Activated CD8-positive, alpha-beta T cell treated with anti-CD3 and anti-CD28 coated beads for 36 hours (primary cell): ENCODE data around the gene FYN. TPM values are rescaled to one million over a fixed set of nuclear protein-coding genes. Genes with fewer than 3 reads are reported as not detected.
A peak's percentile ranks its signal among the peaks of the same experiment; 100 is the strongest.
"Not testable (repeated sequence)": the region's sequence is repeated elsewhere in the genome, so short reads cannot be mapped to it uniquely, and the experiment has no call there.

Source experiments
- ATAC-seq: fragments of 200-7000 bp; cut with Tn5 transposase; one replicate; pipeline ENCODE4 v1.10.0; 2021; ENCODE audit warnings: mild to moderate bottlenecking, moderate library complexity
- CTCF ChIA-PET: fragments of 350-600 bp; sonication (Branson Sonifier 250); formaldehyde crosslinking; loops from one replicate; lab custom pipeline; 2021; ENCODE audit warnings: antibody characterized with exemption; lab: Charles Lee
- POLR2A ChIA-PET: fragments of 350-600 bp; sonication (Branson Sonifier 250); formaldehyde crosslinking; loops from one replicate; lab custom pipeline; 2021; ENCODE audit warnings: antibody characterized with exemption; lab: Charles Lee
- DNase-seq: peaks from one replicate; pipeline ENCODE4 v3.0.0-alpha.2; 2020
- H3K27ac Mint-ChIP-seq: one replicate; pipeline ENCODE4 v1.8.0; 2021; ENCODE audit warnings: mild to moderate bottlenecking, mixed read lengths
- H3K27me3 Mint-ChIP-seq: one replicate; pipeline ENCODE4 v1.8.0; 2021; ENCODE audit warnings: mixed read lengths
- H3K36me3 Mint-ChIP-seq: one replicate; pipeline ENCODE4 v1.8.0; 2021; ENCODE audit warnings: low read depth, mixed read lengths
- H3K4me1 Mint-ChIP-seq: one replicate; pipeline ENCODE4 v1.8.0; 2021; ENCODE audit warnings: low read depth, mixed read lengths
- H3K4me3 Mint-ChIP-seq: one replicate; pipeline ENCODE4 v1.8.0; 2021; ENCODE audit warnings: mild to moderate bottlenecking, moderate library complexity, mixed read lengths
- H3K9me3 Mint-ChIP-seq: one replicate; pipeline ENCODE4 v1.8.0; 2021; ENCODE audit warnings: mixed read lengths
- CTCF ChIP-seq: fragments of 200-600 bp; IDR thresholded peaks from one replicate; pipeline ENCODE4 v1.8.0; 2022; ENCODE audit warnings: antibody characterized with exemption, mild to moderate bottlenecking
- intact Hi-C: fragments of 100-400 bp; cut with micrococcal nuclease; formaldehyde crosslinking; loops from one replicate; pipeline ENCODE4 v1.10.0; 2022
- total RNA-seq, 2 experiments: library from RNA; stranded (reverse); gene quantifications; one replicate each; pipeline ENCODE4 v1.2.3, GENCODE V29; 2021

FYN gene
- total RNA-seq, 2 experiments from 2014 or later: 384 to 386 TPM

GRCh38 chr6:111837641-111838500 lies 35.4 kb downstream of the FYN start:
- Mint-ChIP-seq H3K27me3 (no peaks in the 10 kb centered on the region), H3K27ac (no peak overlapping the region), H3K9me3 (no peaks in the 10 kb centered on the region), H3K36me3 (peaks cover 63% of the 10 kb centered on the region), H3K4me3 (peak overlapping the region; percentile 67), H3K4me1 (peaks cover 73% of the 10 kb centered on the region)
- ATAC-seq: peak; percentile 77
- POLR2A ChIA-PET: interaction anchor here (0.6 to 1.3 kb wide), 18 partner anchors 8 to 160 kb away, joined by 3 to 11 read pairs (median 4); no protein-coding TSS in a partner anchor
- no peak for TF ChIP-seq CTCF
- CTCF ChIA-PET: interaction anchor here (1.3 kb wide), 1 partner anchor 14 kb away, joined by 7 read pairs; no protein-coding TSS in a partner anchor
- DNase-seq: peak; percentile 81
- intact Hi-C loops: loop anchor here (1.0 to 2.0 kb wide), 3 partner anchors 14 to 34 kb away; no protein-coding TSS in a partner anchor

- Mint-ChIP-seq H3K9me3 (no peaks in the 10 kb centered on the region), H3K36me3 (peaks cover 66% of the 10 kb centered on the region), H3K27ac (no peak overlapping the region), H3K4me1 (peaks cover 79% of the 10 kb centered on the region), H3K4me3 (peak overlapping the region; percentile 67), H3K27me3 (no peaks in the 10 kb centered on the region)
- CTCF ChIA-PET: interaction anchor here (1.3 kb wide), 1 partner anchor 13 kb away, joined by 7 read pairs; no protein-coding TSS in a partner anchor
- intact Hi-C loops: loop anchor here (1.0 kb wide), 2 partner anchors 13 to 33 kb away; no protein-coding TSS in a partner anchor
- DNase-seq: no peak
- TF ChIP-seq CTCF: no peak
- POLR2A ChIA-PET: interaction anchor here (0.9 to 1.3 kb wide), 9 partner anchors 9 to 161 kb away, joined by 3 to 11 read pairs (median 4); no protein-coding TSS in a partner anchor
- ATAC-seq: no peak
Observed at GRCh38 chr6:111837007-111837406, 36.2 kb downstream of the FYN start.

GRCh38 chr6:111835807-111836206 lies 37.4 kb downstream of the FYN start:
- H3K4me1 Mint-ChIP-seq: peaks cover 90% of the 10 kb centered on the region
- H3K27ac Mint-ChIP-seq: peak overlapping the region; percentile 89
- CTCF ChIA-PET: interaction anchor here (2.3 kb wide), 1 partner anchor 11 kb away, joined by 8 read pairs; no protein-coding TSS in a partner anchor
- no peaks in the 10 kb centered on the region for H3K27me3 Mint-ChIP-seq
- DNase-seq (no peak), ATAC-seq (no peak)
- POLR2A ChIA-PET: interaction anchor here (1.0 kb wide), 1 partner anchor 24 kb away, joined by 4 read pairs; no protein-coding TSS in a partner anchor
- peaks cover 72% of the 10 kb centered on the region for H3K36me3 Mint-ChIP-seq
- peak overlapping the region; percentile 67 for H3K4me3 Mint-ChIP-seq
- intact Hi-C loops: no loop called here
- no peaks in the 10 kb centered on the region for H3K9me3 Mint-ChIP-seq
- no peak for TF ChIP-seq CTCF

- Mint-ChIP-seq H3K4me1 (peaks cover 94% of the 10 kb centered on the region), H3K27ac (peak overlapping the region; percentile 89), H3K36me3 (peaks cover 76% of the 10 kb centered on the region), H3K4me3 (peak overlapping the region; percentile 67)
- intact Hi-C loops, ATAC-seq, H3K9me3 Mint-ChIP-seq, H3K27me3 Mint-ChIP-seq, DNase-seq: not testable (repeated sequence)
- ChIA-PET CTCF (interaction anchor here (2.3 kb wide), 1 partner anchor 11 kb away, joined by 8 read pairs; no protein-coding TSS in a partner anchor), POLR2A (interaction anchor here (0.9 to 3.6 kb wide), 2 partner anchors 11 to 30 kb away, joined by 3 to 22 read pairs; no protein-coding TSS in a partner anchor)
Observed at GRCh38 chr6:111835398-111835797, 37.9 kb downstream of the FYN start.

- no peak for TF ChIP-seq CTCF
- intact Hi-C loops: no loop called here
- H3K4me3 Mint-ChIP-seq: peak overlapping the region; percentile 8
- DNase-seq (no peak), ATAC-seq (no peak)
- POLR2A ChIA-PET: interaction anchor here (0.8 to 3.6 kb wide), 4 partner anchors 10 to 29 kb away, joined by 3 to 22 read pairs (median 3); no protein-coding TSS in a partner anchor
- CTCF ChIA-PET: interaction anchor here (1.8 to 2.3 kb wide), 2 partner anchors 10 to 14 kb away, joined by 5 to 8 read pairs; no protein-coding TSS in a partner anchor
- peak overlapping the region; percentile 89 for H3K27ac Mint-ChIP-seq
- peaks cover 94% of the 10 kb centered on the region for H3K4me1 Mint-ChIP-seq
- H3K27me3 Mint-ChIP-seq: no peaks in the 10 kb centered on the region
- no peaks in the 10 kb centered on the region for H3K9me3 Mint-ChIP-seq
- H3K36me3 Mint-ChIP-seq: peaks cover 77% of the 10 kb centered on the region
Observed at GRCh38 chr6:111834356-111834755, 38.9 kb downstream of the FYN start.
